Glutamatergic neuron (in vitro differentiated cells): ENCODE measurements around the gene MRPL55. TPM values are rescaled to one million over a fixed set of nuclear protein-coding genes. Genes with fewer than 3 reads are reported as not detected.

Experiments
- DNase-seq: peaks from one replicate; pipeline ENCODE4 v3.0.0; 2022
- H3K27ac Mint-ChIP-seq: one replicate; pipeline ENCODE4 v1.8.0; 2020; ENCODE audit warnings: mild to moderate bottlenecking, mixed read lengths, inconsistent platforms; ENCODE audit not compliant: unreplicated experiment
- H3K27me3 Mint-ChIP-seq: one replicate; pipeline ENCODE4 v1.8.0; 2020; ENCODE audit warnings: mild to moderate bottlenecking, moderate library complexity, mixed read lengths, inconsistent platforms; ENCODE audit not compliant: unreplicated experiment
- H3K36me3 Mint-ChIP-seq: one replicate; pipeline ENCODE4 v1.8.0; 2020; ENCODE audit warnings: mild to moderate bottlenecking, mixed read lengths, inconsistent platforms; ENCODE audit not compliant: unreplicated experiment
- H3K4me1 Mint-ChIP-seq: one replicate; pipeline ENCODE4 v1.8.0; 2020; ENCODE audit warnings: mild to moderate bottlenecking, low read depth, mixed read lengths, inconsistent platforms; ENCODE audit not compliant: unreplicated experiment
- H3K4me3 Mint-ChIP-seq: one replicate; pipeline ENCODE4 v1.8.0; 2020; ENCODE audit warnings: mild to moderate bottlenecking, mixed read lengths, inconsistent platforms; ENCODE audit not compliant: unreplicated experiment
- H3K9me3 Mint-ChIP-seq: one replicate; pipeline ENCODE4 v1.8.0; 2020; ENCODE audit warnings: mild to moderate bottlenecking, moderate library complexity, mixed read lengths, inconsistent platforms; ENCODE audit not compliant: unreplicated experiment
- CTCF ChIP-seq: fragments of 200-600 bp; sonication (generic); IDR thresholded peaks from one replicate; pipeline ENCODE4 v1.5.0; 2021; ENCODE audit not compliant: partially characterized antibody, unreplicated experiment
- total RNA-seq: library from RNA; stranded (reverse); fragmentation: NEBNext Ultra II Directional; extraction: Animal tissue kit (Norgen Biotek cat#: 25700); gene quantifications from one replicate; pipeline ENCODE4 v1.2.1, GENCODE V29; 2021; ENCODE audit not compliant: unreplicated experiment

MRPL55 gene
- total RNA-seq, 1 donor from 2014 or later: 61.5 TPM

GRCh38 chr1:228064296-228064695 lies 44.8 kb downstream of the MRPL55 start:
- Mint-ChIP-seq H3K9me3 (peaks cover 4% of the 10 kb centered on the region), H3K36me3 (peaks cover 4% of the 10 kb centered on the region), H3K4me1 (no peaks in the 10 kb centered on the region), H3K4me3 (no peak overlapping the region), H3K27me3 (peaks cover 15% of the 10 kb centered on the region), H3K27ac (no peak overlapping the region)
- TF ChIP-seq CTCF: no peak
- peak; percentile 10 for DNase-seq

- H3K27me3 Mint-ChIP-seq: peaks cover 16% of the 10 kb centered on the region
- no peaks in the 10 kb centered on the region for H3K4me1 Mint-ChIP-seq
- TF ChIP-seq CTCF: no peak
- peak; percentile 9 for DNase-seq
- H3K4me3 Mint-ChIP-seq: no peak overlapping the region
- H3K9me3 Mint-ChIP-seq: peaks cover 4% of the 10 kb centered on the region
- H3K36me3 Mint-ChIP-seq: peaks cover 5% of the 10 kb centered on the region
- no peak overlapping the region for H3K27ac Mint-ChIP-seq
These were observed 45.6 kb downstream of the MRPL55 start for GRCh38 chr1:228063251-228064191.

- TF ChIP-seq CTCF: no peak
- Mint-ChIP-seq H3K4me3 (no peak overlapping the region), H3K36me3 (peaks cover 10% of the 10 kb centered on the region), H3K9me3 (peaks cover 8% of the 10 kb centered on the region), H3K27me3 (peaks cover 21% of the 10 kb centered on the region), H3K4me1 (no peaks in the 10 kb centered on the region), H3K27ac (no peak overlapping the region)
- peak; percentile 10 for DNase-seq
These were observed 46.3 kb downstream of the MRPL55 start for GRCh38 chr1:228062812-228063211.

- Mint-ChIP-seq H3K27me3 (peaks cover 18% of the 10 kb centered on the region), H3K4me1 (no peaks in the 10 kb centered on the region), H3K9me3 (peaks cover 8% of the 10 kb centered on the region), H3K27ac (no peak overlapping the region), H3K4me3 (no peak overlapping the region), H3K36me3 (peaks cover 10% of the 10 kb centered on the region)
- no peak for TF ChIP-seq CTCF
- DNase-seq: peak; percentile 12
These were observed 46.9 kb downstream of the MRPL55 start for GRCh38 chr1:228062085-228062791.
